GM12874 (cell line): ENCODE measurements around the gene CTDSPL.

ENCODE experiments used
- TF ChIP-seq, protein P1 (sequence below): IDR thresholded peaks from 2 replicates; pipeline ENCODE4 v1.5.1; 2011; ENCODE audit warnings: low read depth, mild to moderate bottlenecking, control low read depth, low read length, moderate library complexity; ENCODE audit not compliant: insufficient read depth

Gene CTDSPL

DNA sequence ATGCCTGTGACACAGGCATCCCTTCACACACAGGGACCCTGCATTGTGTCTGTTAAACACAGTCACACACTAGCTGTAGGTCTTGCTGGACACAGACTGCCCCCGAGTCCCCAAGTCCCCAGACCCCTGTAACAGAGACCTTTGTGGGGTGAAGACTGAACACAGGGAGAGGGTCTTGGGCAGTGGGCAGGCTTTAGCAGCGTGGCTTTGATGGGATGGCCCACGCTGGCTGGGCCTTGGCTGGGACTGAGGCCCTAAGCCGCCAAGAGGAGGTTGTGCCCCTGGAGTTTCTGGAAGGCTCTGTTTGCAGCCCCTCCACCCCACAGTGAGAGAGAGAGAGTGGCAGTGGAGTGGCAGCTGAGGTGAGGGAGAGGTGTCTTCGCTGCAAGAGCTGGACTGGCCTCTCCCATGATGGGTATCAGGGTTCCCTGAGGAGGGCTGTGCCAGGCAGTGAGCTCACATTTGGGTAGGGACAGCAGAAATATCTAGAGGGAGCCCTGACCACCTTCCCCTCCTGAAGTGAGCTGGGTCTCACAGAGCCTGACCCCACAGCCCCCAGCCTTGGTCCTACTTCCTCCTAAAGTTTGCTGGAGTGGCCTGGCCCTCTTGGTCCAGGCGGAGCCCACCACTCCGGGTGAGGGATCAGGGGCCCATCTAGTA, 128.3 kb downstream of the CTDSPL start:
- TF ChIP-seq, protein P1, sequence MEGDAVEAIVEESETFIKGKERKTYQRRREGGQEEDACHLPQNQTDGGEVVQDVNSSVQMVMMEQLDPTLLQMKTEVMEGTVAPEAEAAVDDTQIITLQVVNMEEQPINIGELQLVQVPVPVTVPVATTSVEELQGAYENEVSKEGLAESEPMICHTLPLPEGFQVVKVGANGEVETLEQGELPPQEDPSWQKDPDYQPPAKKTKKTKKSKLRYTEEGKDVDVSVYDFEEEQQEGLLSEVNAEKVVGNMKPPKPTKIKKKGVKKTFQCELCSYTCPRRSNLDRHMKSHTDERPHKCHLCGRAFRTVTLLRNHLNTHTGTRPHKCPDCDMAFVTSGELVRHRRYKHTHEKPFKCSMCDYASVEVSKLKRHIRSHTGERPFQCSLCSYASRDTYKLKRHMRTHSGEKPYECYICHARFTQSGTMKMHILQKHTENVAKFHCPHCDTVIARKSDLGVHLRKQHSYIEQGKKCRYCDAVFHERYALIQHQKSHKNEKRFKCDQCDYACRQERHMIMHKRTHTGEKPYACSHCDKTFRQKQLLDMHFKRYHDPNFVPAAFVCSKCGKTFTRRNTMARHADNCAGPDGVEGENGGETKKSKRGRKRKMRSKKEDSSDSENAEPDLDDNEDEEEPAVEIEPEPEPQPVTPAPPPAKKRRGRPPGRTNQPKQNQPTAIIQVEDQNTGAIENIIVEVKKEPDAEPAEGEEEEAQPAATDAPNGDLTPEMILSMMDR: no peak

DNA sequence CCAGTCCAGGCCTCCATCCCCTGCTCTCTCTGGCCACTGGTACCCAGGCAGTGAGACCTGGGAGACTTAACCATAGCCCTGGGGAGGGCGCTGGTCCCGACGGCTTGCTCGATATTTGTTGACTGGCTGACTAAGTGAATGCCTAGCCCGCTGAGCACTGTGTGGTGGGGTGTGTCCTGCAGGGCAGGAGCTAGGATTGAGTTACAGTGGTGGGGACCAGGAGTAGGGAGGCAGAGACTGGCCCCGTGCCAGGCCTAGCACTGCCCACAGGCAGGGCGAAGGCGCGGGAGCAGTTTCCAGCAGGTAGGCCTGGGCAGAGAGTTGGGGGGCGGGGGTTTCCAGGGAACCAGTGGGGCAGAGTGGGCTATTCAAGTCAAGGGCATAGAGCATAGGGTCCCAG, 128.8 kb downstream of the CTDSPL start, which contains the start of gene VILL:
Gene VILL, plus strand, starts transcription at position 260 of the 400 bp plus-strand sequence. CDS start 2,887 bp downstream, outside the sequence.
- TF ChIP-seq, protein P1: no peak

DNA sequence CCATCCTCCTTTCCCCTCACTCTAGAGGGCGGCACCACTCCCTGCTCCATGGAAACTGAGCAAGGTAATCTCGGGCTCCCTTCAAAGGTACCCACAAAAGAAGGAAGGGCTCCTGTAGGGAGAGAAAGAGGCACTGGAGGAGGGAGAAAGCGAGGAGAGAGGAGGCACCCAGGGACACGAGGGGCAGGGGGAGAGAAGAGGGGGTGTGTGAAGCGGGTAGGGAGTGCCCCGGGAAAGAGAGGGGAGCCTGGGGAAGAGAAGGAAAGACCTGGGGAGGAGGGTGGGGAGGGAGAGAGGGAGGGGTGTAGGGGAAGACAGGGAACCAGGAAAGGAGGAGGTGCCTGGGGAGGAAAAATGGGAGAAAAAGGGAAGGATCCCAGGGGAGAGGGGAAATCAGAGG, 129.4 kb downstream of the CTDSPL start:
- TF ChIP-seq, protein P1: no peak

DNA sequence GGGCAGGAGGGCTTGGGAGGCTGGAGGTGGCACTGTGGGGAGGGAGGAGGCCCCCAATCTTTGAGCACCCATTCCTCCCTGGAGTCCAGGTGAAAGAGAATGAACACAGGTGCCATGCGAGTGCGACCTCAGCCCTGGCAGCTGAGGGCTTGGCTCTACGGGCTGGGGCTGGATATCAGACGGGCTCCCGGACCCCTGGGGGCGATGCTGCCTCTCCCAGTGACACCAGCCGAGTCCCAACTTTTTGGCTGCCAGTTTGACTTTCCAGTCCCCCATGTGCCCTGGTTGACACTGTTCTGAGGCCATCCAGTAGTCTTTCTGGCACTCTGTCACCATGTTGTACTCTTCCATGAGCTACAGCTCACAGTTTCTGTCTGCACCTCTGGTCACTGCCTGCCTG, 130.1 kb downstream of the CTDSPL start:
- TF ChIP-seq, protein P1: no peak

DNA sequence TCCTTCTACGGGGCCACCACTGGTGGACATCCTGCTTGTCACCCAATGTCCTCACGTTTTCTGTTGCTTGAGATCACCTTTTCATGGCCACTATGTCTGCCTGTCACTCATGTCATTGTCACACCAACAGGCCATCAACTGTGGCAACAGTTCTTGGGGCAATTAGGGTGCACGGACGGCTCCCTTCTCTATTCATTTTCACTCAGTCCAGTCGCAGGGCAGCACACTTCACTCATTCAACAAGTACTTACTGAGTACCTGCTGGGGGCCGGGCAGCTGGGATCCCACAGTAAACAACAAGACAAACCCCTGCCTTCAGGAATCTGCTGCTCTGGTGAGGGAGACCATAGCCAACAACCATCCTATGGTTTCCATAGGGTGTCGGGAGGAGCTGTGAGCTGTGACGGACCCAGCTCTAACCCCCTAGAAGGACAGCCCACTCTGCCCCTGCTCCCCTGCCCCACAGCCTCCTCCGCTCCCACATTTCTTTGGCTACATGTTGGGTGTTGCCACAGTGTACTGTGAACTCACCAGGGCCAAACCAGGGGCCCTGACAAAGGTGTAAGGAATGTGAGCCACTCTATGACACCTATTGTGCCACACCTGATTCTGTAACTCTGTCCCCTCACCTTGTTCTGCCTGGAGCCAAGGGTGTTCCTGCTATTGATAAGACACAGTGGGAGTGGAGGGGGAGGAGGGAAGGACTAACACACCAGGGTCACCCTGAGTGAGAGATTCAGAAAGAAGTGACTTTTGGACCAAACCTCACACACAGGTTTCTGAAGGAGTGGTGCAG, 130.8 kb downstream of the CTDSPL start:
- TF ChIP-seq, protein P1: no peak

DNA sequence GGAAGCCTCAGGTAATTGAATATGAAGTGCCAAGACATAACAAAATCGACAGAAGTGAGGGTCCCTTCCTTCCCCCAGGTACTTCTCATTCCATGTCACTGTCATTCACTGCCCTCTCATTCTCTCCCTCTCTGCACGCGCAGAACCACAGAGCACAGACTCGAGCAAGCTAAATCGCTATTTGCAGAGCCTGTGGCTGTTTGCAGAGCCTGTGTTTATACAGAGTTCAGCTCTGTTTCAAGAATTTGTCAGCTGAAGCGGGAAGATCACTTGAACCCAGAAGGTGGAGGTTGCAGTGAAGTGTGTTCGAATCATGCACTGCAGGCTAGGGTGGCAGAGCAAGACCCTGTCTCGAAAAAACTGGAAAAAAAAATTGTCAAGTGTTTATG, 131.4 kb downstream of the CTDSPL start:
- TF ChIP-seq, protein P1: no peak

DNA sequence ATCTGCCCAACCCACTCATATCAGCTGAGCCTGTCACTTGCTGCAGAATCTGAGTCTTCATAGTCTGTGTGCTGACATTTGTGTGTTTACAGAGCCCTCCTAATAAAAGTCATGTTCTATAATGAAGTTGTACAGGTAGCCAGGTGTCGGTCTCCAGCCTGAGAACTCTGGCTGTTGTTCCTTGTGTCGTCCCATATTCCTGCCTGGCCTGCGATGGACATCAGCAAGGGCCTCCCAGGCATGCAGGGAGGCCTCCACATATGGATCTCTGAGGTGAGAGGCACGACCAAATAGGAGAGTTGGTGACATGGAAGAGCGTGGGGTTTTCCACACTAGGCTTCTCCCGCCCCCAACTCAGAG, 131.8 kb downstream of the CTDSPL start:
- TF ChIP-seq, protein P1: no peak
